HG02840 (cell line): Measurements from ENCODE around the gene TADA2A.
A peak's percentile ranks its signal among the peaks of the same experiment; 100 is the strongest.
"Not testable (repeated sequence)": the region's sequence is repeated elsewhere in the genome, so short reads cannot be mapped to it uniquely, and the experiment has no call there.

Experiments used
- ATAC-seq: cut with Tn5 transposase; IDR thresholded peaks from one replicate; pipeline ENCODE4 v1.9.1; 2021; ENCODE audit warnings: mild to moderate bottlenecking, moderate library complexity, moderate number of reproducible peaks; ENCODE audit not compliant: unreplicated experiment, low FRiP score

Gene TADA2A

GRCh38 chr17:37490022-37490587 is 83.4 kb downstream of the TADA2A start:
- peak; percentile 49 for ATAC-seq

GRCh38 chr17:37490638-37491614 is 84.2 kb downstream of the TADA2A start:
- ATAC-seq, result no peak

- no peak for ATAC-seq
Measured at GRCh38 chr17:37492167-37492566, 85.5 kb downstream of the TADA2A start.

- ATAC-seq, result no peak
Measured at GRCh38 chr17:37493249-37494027, 86.8 kb downstream of the TADA2A start.

- no peak for ATAC-seq
Measured at GRCh38 chr17:37494401-37494831, 87.7 kb downstream of the TADA2A start.

- no peak for ATAC-seq
Measured at GRCh38 chr17:37494971-37495370, 88.3 kb downstream of the TADA2A start.

GRCh38 chr17:37500378-37500777 is 93.7 kb downstream of the TADA2A start:
- ATAC-seq, result no peak

- no peak for ATAC-seq
Measured at GRCh38 chr17:37502009-37502936, 95.6 kb downstream of the TADA2A start.

- no peak for ATAC-seq
Measured at GRCh38 chr17:37503148-37503547, 96.5 kb downstream of the TADA2A start.

GRCh38 chr17:37505333-37505732 is 98.6 kb downstream of the TADA2A start:
- no peak for ATAC-seq

- no peak for ATAC-seq
Measured at GRCh38 chr17:37506678-37507077, 100.0 kb downstream of the TADA2A start.

- ATAC-seq, result no peak
Measured at GRCh38 chr17:37507111-37507510, 100.4 kb downstream of the TADA2A start.

GRCh38 chr17:37510056-37510455 is 103.4 kb downstream of the TADA2A start:
- no peak for ATAC-seq

GRCh38 chr17:37511642-37512041 is 105.0 kb downstream of the TADA2A start:
- not testable (repeated sequence) for ATAC-seq

- ATAC-seq, result no peak
Measured at GRCh38 chr17:37512442-37513068, 105.9 kb downstream of the TADA2A start.

GRCh38 chr17:37513711-37514110 is 107.0 kb downstream of the TADA2A start:
- no peak for ATAC-seq

- ATAC-seq, result no peak
Measured at GRCh38 chr17:37516127-37516571, 109.5 kb downstream of the TADA2A start.

- ATAC-seq, result no peak
Measured at GRCh38 chr17:37517881-37518280, 111.2 kb downstream of the TADA2A start.

GRCh38 chr17:37518826-37519225 is 112.1 kb downstream of the TADA2A start:
- ATAC-seq, result no peak
